HG03460 (cell line): ENCODE measurements around the gene SYNE3.
"Not testable (repeated sequence)": the region's sequence is repeated elsewhere in the genome, so short reads cannot be mapped to it uniquely, and the experiment has no call there.

Experiments
- ATAC-seq: cut with Tn5 transposase; IDR thresholded peaks from one replicate; pipeline ENCODE4 v1.9.1; 2021; ENCODE audit not compliant: unreplicated experiment

The SYNE3 gene

DNA sequence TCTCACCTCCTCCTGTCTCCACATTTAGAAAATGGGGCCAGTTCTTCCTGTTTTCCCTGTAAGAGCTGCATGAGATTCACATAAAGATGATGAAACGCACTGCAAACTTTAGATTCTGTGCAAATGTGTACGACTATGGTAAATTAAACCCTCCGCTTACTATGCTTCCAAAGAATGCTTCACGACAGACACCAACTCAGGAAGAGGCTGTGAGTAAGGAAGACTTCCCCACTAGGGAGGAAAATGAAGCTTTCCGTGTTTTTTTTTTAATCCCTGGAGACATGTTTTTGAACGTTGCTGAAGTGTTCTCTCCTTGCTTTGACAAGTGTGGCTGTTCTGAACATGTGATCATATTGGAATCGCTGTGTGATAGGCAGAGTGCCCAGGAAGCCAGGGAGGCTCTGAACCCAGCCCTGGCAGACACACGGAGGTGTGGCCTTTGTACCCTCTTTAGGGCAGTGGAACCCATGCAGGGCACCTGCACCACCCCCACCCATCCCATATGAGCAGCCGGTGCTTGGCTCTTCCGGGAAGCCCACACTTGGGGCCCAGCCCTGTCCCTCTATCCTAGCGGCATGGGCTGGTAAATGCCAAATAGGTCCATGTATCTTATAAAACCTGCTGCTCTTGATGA is 7.5 kb upstream of the SYNE3 start:
- ATAC-seq: no peak

DNA sequence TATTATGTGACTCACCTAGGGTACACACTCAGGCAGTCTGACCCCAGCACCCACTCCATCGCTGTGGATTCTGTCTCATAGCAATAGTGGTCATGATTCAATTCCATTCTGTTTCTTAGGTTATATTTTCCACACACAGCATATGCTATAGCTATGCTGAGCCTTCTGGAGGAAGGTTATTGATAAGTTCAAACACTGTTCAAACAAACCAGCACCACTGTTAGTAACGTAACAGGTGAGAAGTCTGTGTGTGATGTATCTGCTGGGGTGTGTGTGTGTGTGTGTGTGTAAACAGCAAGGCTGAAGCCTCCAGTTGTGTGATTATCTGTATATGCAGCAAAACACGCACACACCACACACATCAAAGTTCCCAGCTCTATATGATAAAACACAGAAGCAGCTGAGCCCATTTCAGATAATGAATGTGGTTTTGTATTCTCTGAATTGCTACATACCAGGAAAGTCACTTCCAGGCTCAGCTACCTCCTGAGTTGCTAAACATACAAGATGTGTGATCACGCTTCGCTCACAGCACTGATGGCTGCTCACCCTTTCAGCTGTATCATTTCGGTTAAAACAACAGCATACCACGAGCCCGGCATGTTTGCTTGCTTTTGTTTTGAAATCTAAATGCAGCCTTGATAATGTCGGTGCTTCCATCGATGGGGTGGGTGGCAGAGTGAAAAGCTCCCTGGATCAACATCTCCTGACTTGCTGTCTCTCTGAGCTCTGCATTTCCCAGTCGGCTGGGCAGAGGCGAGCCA is 6.8 kb upstream of the SYNE3 start:
- ATAC-seq: no peak

DNA sequence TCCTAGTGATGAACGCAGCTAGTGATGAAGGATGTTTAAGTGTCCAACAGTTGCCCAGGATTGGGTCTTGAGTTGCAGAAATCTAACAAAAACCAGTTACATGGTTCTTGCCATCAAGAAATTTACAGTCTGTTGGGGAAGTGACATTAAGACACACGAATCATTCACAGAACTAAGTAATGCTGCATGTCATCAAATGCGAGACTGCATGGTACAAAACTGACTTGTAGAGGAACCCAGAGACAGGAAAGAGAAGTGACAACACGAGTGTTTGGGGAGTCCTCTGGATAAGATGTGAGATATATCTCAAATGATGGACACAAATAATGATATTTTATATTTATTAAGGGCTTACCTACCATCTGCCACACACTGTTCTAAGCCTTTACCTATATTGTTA is 6.1 kb upstream of the SYNE3 start:
- ATAC-seq: no peak

DNA sequence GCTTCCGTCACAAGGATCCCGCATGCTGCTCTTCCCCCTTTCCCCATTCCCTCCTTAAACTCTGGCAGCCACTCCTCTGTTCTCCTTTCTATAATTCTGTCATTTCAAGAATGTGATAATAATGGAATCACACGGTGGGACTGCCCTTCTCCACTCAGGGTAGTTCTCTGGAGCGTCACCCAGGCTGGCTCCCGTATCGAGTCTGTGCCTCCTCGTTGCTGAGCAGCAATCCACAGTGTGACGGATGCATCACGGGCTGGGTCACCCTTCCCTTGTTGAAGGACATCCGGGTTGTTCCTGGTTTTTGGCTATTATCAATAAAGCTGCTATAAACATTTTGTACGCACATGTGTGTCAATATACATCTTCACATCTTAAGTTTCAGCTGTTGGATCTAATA is 5.7 kb upstream of the SYNE3 start:
- no peak for ATAC-seq

DNA sequence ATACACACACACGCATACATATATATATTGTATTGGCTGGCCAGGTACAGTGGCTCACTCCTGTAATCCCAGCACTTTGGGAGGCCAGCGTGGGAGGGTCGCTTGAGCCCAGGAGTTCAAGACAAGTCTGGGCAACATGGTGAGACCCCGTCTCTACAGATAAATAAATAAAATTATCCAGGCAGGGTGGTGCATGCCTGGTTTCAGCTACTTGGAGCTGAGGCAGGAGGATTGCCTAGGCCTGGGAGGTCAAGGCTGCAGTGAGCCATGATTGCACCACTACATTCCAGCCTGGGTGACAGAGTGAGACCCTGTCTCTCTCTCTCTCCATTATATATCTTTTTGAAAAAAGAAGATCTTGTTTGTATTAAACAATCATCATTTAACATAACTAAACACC is 4.6 kb upstream of the SYNE3 start:
- ATAC-seq: no peak

DNA sequence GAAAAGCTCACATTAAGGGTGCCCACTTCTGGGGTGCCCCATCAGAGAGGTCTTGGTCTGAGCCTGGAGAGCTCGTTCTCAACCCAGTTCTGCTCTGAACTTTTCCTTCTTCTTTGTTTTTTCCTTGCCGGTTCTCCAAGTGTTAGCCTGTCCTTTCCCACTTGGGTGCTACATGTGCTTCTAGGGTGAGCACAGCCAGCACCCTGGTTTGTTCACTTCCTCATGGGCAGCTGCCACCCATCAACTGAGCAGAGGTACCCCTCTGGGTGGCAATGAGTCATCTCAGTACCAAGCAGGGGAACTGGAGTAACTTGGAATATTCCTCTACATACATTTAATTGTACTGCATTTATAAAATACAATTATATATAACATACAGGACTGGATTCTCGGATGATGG is 3.9 kb upstream of the SYNE3 start:
- no peak for ATAC-seq

DNA sequence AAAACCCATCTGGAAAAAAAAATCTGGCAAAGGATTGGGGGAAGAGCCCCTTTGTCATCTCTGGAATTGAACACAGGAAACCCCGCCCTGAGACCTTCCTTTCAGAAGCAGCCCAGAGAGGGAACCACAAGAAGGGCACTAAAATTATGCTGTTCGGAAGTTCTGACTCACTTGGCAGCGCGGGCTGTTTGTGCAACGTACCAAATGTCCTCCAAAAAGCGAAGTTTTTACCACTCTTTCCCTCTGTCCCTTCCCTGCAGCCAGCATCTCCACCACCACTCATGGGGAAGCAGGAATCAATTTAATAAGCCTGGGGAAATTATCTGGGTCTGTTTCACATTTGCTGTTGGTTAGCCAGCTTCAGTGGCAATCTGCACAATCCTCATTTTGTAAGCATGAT is 3.2 kb upstream of the SYNE3 start:
- no peak for ATAC-seq

DNA sequence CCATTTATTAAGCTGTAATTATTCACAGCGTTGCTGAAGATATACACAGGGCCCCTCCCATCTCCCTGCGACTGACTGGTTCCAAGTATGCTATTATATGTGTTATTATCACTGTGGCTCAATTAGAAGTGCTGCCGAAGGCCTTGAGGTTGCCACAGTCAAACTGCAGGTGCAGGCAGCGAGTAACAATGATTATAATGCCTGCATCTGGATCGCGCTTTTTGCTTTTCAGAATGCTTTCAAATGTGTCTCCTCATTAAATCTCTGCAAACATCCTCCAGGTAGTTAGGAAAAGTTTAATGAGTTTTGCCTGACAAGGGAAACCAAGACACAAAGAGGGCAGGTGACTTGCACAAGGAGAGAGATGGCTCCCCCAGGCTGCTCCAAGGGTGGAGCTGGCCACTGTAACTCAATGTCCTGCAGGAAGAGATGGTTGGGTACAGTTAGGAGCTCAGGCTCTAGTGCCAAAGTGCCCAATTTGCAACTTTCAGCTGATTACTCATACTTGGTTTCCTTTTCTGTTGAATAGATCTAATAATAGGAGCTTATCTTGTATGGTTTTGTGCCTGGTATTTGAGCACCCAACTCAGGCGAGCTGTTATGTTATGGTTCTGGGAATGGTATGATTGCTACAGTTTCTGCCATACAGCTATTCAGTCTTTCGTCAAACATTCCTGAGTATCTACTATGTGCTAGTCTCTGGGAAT is 1.7 kb upstream of the SYNE3 start:
- peak; percentile 21 for ATAC-seq

DNA sequence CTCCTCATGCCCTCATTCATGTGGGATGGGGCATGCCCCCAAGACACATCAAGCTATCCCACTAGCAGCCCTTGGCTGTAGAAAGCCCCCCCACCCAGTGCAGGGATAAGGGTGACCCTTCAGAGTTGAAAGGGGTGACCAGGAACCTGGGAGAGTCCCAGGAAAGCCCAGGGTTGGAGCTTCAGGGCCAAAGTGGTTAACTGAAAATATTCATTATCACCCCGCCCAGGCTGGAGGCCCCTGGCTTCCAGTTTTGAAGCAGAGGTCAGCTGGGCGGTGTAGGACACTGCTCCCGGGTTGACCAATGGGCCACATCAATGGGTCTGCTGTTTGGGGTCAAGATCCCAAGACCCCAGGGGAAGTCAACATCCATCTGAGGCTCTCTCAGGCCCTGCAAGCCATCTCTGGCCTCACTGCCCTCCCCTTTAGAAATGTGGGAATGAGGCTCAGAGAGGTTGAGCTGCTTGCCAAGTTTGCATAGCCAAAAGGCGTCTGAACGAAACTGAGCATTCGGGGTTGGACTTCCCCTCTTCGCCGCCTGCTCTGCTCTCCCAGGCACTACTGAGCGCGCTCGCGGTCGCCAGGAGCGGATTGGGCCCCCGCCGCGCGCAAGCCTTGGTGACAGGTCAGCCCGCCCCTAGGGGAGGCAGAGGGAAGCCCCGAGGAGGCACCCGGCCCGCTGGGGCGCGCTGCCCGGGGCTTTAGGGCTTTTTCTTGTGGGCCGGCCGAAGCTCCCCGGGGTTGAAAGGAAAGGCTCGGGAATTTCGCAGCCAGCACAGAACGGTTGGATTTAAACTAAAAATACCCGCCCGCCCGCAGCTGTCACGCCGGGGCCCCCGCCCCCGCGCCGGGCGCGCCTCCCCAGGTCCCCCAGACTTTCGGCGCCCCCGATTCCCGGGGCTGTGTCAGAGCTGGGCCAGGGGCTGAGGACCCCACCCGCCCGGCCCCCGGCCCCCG is 576 bp downstream of the SYNE3 start:
- ATAC-seq: peak; percentile 72

DNA sequence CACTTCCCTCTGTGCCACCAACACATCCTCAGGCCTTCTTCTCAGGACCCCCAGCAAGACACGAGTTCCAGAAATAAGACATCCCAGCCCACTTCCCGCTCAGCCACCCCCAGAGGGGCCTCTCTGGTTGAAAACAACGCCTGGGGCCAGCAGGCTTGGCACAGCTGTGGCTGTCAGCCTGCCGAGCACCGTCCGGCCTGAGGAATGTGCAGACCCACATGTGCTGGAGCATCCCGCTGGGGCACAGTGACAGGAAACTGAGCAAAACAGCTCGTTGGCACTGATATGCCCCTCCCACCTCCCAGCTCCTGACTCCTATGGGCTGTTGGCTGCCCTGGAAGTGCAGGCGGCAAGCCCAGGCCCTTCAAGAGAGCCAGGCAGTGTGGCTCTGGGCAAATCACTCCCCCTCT is 1.4 kb downstream of the SYNE3 start:
- ATAC-seq: no peak

DNA sequence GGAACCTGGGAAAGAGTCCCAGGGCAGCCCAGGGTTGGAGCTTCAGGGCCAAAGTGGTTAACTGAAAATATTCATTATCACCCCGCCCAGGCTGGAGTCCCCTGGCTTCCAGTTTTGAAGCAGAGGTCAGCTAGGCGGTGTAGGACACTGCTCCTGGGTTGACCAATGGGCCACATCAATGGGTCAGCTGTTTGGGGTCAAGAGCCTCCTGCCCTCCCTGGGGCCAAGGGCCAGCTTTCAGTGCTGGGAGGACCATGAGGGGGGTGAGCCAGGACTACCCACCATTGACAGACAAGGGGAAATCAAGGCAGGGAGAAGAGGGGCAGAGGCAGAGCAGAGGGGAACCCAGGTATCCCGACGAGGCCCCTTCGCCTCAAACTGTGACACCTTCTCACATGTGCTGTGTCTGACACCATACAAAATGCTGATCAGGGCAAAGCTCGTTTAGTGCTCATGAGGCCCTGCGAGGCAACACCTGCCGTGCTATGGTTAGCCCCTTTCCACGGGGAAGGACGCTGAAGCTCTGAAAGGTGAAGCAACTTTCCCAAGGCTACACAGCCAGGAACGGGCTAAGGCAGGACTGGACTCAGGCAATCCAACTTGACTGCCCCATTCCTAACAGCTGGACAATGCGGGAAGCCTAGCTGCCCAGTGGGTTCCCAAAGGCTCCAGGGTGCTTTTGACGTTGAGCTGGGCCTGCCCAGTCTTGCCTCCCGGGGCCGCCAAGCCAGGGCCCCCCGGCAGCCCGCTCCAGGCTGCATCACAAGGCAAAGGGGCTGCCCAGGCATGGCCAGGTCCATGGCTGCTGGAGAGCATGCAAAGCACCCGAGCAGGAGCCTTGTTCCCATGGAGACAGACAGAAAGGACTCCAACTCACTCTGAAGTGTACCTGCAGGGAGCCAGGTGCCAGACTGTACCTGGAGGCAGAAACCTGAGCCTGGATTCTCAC is 2.0 kb downstream of the SYNE3 start:
- no peak for ATAC-seq

DNA sequence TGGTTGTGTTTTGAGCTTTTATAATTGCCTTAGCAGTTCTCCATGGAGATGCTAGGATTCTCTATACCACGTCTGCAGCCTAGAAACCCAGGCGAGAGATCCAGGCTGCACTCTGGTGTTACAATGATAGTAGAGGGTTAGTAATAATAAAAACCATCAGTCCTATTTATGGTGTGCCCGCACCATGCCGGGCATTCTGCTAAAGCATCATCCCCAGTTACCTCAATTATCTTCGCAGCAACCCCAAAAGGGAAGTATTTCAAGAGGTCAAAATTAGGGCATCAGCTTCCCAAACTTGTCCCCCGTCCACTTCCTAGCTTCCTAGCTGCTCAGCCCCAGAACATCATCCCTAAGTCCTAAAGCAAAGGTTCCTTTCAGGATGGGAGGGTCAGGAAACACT is 3.2 kb downstream of the SYNE3 start:
- ATAC-seq: no peak

DNA sequence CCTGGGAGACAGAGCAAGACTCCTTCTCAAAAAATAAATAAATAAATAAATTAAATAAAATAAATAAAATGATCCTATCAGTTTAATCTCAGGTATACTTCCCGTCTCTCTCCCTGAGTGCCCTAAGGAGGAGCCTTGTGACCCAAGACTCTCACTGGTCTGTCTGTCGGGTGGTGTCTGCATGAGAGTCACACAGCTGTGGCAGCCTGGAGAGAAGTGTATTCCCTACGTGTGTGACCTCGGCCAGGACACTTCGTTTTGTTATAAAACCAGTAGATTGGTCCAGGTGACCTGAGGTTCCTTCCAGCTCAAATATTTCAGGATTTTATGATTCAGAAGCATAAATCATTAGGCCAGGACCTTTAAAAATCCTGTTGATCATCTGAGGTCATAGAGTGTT is 4.8 kb downstream of the SYNE3 start:
- no peak for ATAC-seq

DNA sequence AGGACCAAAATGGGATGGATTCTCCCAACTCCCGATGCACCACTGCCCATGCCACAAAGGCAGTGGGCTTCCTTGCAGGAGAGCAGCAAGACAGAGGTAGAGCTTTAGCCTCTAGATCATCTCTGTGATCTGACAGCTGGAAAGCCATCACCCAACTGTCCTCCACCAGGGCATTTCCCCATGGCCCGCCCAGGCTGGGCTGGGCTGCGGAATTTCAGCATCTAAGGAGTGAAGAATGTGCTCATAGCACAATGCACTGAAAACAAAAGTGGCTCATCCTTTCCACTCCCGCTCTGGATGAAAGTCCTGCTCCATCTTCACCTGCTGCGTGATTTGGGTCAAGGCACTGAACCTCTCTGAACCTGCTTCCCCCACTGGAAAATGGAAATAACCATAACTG is 5.6 kb downstream of the SYNE3 start:
- ATAC-seq: no peak

DNA sequence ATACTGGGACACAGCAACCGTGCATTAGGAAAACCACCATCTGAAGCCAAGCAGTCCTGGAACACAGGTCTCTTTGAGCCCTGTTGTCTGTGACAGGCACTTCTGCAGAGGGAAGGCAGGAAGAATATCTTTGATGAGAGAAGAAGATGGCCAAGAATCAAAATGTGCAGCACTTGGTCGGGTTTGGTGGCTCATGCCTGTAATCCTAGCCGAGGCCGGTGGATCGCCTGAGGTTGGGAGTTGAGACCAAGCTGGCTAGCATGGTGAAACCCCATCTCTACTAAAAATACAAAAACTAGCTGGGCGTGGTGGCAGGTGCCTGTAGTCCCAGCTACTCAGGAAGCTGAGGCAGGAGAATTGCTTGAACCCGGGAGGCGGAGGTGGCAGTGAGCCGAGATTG is 6.1 kb downstream of the SYNE3 start:
- not testable (repeated sequence) for ATAC-seq

DNA sequence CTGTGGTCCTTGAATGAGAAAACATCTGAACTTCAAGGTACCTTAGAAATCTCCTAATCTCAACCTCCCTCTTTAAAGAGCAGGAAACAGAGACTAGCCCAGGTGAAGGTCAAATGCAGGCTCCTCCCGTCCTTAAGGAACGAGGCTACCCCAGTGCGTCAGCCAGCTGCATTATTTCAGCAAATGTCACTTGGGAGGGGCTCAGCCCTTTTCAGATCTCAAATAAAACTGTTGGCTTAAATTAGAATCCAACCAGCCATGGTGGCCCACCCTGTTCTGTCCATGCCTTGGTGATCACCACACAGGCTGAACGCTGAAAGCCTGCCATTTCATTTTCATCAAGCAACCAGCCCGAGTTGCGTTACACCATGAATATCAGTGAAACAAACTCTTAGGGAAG is 7.0 kb downstream of the SYNE3 start:
- ATAC-seq: no peak

DNA sequence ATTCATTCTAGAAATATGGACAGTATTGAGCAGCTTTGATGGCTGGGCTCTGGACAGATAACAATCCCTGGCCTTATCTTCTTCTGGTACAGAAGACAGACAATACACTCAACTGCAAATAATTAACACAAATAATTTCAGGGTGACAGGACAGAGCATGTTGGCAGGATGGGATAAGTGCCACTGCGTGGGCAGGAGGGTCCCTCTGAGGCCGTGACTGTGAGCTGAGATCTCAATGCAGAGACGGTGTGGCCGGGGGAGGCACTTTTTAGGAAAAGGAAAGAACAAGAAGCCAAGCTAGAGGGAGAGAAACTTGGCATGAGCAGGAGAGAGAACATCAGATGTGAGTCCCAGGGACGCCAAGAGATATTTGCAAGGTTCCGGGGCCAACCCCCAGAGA is 8.1 kb downstream of the SYNE3 start:
- no peak for ATAC-seq

DNA sequence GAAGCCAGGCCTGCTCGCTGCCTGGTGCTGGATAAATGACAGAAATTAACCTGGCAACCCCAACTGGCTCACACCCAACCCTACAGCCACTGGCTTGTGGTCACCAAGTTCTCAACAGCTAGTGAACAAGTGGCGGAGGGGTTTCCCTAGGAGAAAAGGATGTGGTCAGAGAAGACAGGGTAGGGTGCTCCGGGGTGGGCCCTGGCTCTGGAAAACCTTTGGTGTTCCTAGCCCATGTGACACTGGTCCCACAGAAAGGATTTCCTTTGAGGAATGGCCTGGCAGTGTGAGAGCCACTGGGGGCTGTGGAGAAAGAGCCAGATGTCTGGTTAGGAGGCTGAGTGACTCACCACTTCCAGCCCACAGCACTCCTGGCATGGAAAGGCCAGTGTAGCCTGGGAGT is 8.7 kb downstream of the SYNE3 start:
- ATAC-seq: peak; percentile 33

DNA sequence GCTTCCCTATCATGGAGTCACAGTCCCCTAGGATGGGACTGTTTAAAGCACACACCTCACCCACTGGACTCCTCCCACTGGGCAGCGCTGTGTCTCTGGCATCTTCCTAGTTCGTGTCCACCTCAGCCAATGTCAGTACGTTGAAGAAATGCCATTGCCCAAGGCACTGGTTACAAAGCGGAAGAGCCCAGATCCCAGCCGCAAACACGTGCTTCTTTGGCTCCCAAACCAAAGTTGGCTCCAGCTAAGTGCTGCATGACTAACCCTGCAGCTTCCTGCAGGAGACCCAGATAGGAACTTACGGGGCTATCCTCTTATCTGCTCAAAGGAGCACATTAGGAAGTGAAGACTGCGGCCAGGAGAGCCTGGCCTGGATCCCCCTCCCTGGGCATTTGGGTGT is 9.3 kb downstream of the SYNE3 start:
- ATAC-seq: no peak

DNA sequence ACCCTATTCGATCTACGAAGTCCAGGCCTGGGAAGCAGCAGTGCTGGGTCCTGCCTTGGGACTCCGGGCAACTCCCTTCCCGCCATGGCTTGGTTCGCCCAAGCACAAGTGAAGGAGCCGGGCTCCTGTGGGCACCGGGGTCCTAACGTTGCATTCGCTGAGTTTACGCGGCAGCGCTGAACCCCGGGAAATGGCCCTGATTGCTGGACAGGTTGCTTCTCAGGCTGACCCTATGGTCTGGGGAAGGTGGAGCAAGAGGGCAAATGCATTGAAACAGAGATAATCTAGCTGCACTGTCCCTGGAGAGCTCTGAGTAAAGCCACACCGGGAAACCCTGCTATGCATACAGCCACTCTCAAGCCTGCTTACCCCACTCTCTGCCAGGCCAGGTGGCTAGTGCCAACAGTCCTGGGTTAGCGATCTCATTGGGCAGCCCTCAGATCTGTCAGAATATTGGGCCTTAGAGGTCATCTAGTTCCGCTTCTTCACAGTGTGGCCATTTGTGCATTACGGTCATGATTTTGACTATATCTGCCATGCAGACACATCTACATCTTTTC is 11.3 kb downstream of the SYNE3 start:
- no peak for ATAC-seq
